IMR-90 (cell line): ENCODE results near the gene WDR91. TPM values are rescaled to one million over a fixed set of nuclear protein-coding genes. Genes with fewer than 3 reads are reported as not detected.

Source experiments
- ATAC-seq: fragments of 200-7000 bp; cut with Tn5 transposase; 2 replicates; pipeline ENCODE4 v1.9.1; 2020; ENCODE audit warnings: low read depth, mild to moderate bottlenecking, moderate library complexity
- BruUV-seq: library from RNA; stranded (reverse); fragments of 400-500 nt; replicated peaks from 2 replicates; lab custom pipeline; 2021; lab: Mats Ljungman, UMichigan
- CTCF ChIA-PET: fragments of 300-600 bp; formaldehyde crosslinking; extraction: SDS; loops from one replicate; lab custom pipeline; 2021; ENCODE audit warnings: antibody characterized with exemption; lab: Yijun Ruan, JAX
- POLR2A ChIA-PET: fragments of 300-600 bp; sonication (Branson Sonifier 250); formaldehyde crosslinking; loops from one replicate; lab custom pipeline; 2022; ENCODE audit warnings: antibody characterized with exemption; ENCODE audit not compliant: unreplicated experiment; lab: Charles Lee
- DNase-seq: peaks from one replicate; pipeline ENCODE4 v3.0.0; 2013
- H2AFZ ChIP-seq: replicated peaks from 2 replicates; pipeline ENCODE3; 2013; ENCODE audit warnings: low read length, mild to moderate bottlenecking; ENCODE audit not compliant: poor library complexity
- H2AK5ac ChIP-seq: 2 replicates; pipeline ENCODE4 v1.6.1; 2013; ENCODE audit warnings: low read depth, low read length, inconsistent platforms
- H2AK9ac ChIP-seq: replicated peaks from 2 replicates; pipeline ENCODE3; 2013; ENCODE audit warnings: mild to moderate bottlenecking, low read depth, low read length, moderate library complexity; ENCODE audit not compliant: poor library complexity
- H2BK120ac ChIP-seq: 2 replicates; pipeline ENCODE4 v1.6.1; 2013; ENCODE audit warnings: low read depth, low read length, inconsistent platforms
- H2BK15ac ChIP-seq: 3 replicates; pipeline ENCODE4 v1.6.1; 2013; ENCODE audit warnings: low read depth, low read length, inconsistent platforms
- H2BK20ac ChIP-seq: 2 replicates; pipeline ENCODE4 v1.6.1; 2013; ENCODE audit warnings: low read depth, mild to moderate bottlenecking, inconsistent platforms, low read length, moderate library complexity
- H2BK5ac ChIP-seq: 2 replicates; pipeline ENCODE4 v1.6.1; 2013; ENCODE audit warnings: mild to moderate bottlenecking, low read depth, low read length, inconsistent platforms; ENCODE audit not compliant: poor library complexity, severe bottlenecking
- H3K14ac ChIP-seq: replicated peaks from 2 replicates; pipeline ENCODE4 v1.6.1; 2013; ENCODE audit warnings: low read depth, low read length, inconsistent platforms
- H3K18ac ChIP-seq: 2 replicates; pipeline ENCODE4 v1.6.1; 2013; ENCODE audit warnings: low read depth, low read length, control low read depth
- H3K23ac ChIP-seq: 2 replicates; pipeline ENCODE4 v1.6.1; 2013; ENCODE audit warnings: low read depth, low read length, inconsistent platforms
- H3K27ac ChIP-seq: 2 replicates; pipeline ENCODE4 v1.5.1; 2013; ENCODE audit warnings: mild to moderate bottlenecking, control low read depth, low read length; ENCODE audit not compliant: insufficient read depth
- H3K27me3 ChIP-seq: 2 replicates; pipeline ENCODE4 v1.6.1; 2013; ENCODE audit warnings: low read length; ENCODE audit not compliant: control insufficient read depth, insufficient read depth
- H3K36me3 ChIP-seq: 2 replicates; pipeline ENCODE4 v1.6.1; 2013; ENCODE audit warnings: low read length, mixed read lengths; ENCODE audit not compliant: control insufficient read depth, insufficient read depth
- H3K4ac ChIP-seq: 2 replicates; pipeline ENCODE4 v1.6.1; 2013; ENCODE audit warnings: low read depth, low read length, inconsistent platforms
- H3K4me1 ChIP-seq: 2 replicates; pipeline ENCODE4 v1.6.1; 2013; ENCODE audit warnings: low read length, mixed read lengths; ENCODE audit not compliant: control insufficient read depth, insufficient read depth
- H3K4me2 ChIP-seq: 2 replicates; pipeline ENCODE4 v1.6.1; 2013; ENCODE audit warnings: low read depth, mild to moderate bottlenecking, control low read depth, low read length, moderate library complexity
- H3K4me3 ChIP-seq: 2 replicates; pipeline ENCODE4 v1.5.1; 2013; ENCODE audit warnings: low read depth, mild to moderate bottlenecking, control low read depth, low read length, moderate library complexity; ENCODE audit not compliant: insufficient read depth
- H3K56ac ChIP-seq: 2 replicates; pipeline ENCODE4 v1.6.1; 2013; ENCODE audit warnings: low read length, inconsistent platforms; ENCODE audit not compliant: insufficient read depth; ENCODE audit errors: extremely low read depth
- H3K79me1 ChIP-seq, 2 experiments: 2 replicates each; pipeline ENCODE4 v1.6.1; 2013; ENCODE audit warnings: low read length in 2 of 2, inconsistent platforms in 1 of 2, low read depth in 1 of 2
- H3K9ac ChIP-seq: 2 replicates; pipeline ENCODE4 v1.6.1; 2013; ENCODE audit warnings: low read depth, low read length, control low read depth
- H3K9me1 ChIP-seq: 2 replicates; pipeline ENCODE4 v1.6.1; 2013; ENCODE audit warnings: low read length, inconsistent platforms; ENCODE audit not compliant: insufficient read depth
- H3K9me3 ChIP-seq: 2 replicates; pipeline ENCODE4 v1.6.1; 2013; ENCODE audit warnings: low read length; ENCODE audit not compliant: control insufficient read depth, insufficient read depth
- H4K20me1 ChIP-seq: 2 replicates; pipeline ENCODE4 v1.6.1; 2013; ENCODE audit warnings: low read length, inconsistent platforms; ENCODE audit not compliant: insufficient read depth
- H4K5ac ChIP-seq: 2 replicates; pipeline ENCODE4 v1.6.1; 2013; ENCODE audit warnings: mild to moderate bottlenecking, low read depth, low read length, control low read depth
- H4K8ac ChIP-seq, 2 experiments: 2 replicates each; pipeline ENCODE4 v1.6.1; 2013; ENCODE audit warnings: low read depth in 2 of 2, low read length in 2 of 2, control low read depth in 1 of 2, inconsistent platforms in 1 of 2
- H4K91ac ChIP-seq: 2 replicates; pipeline ENCODE4 v1.6.1; 2013; ENCODE audit warnings: low read depth, low read length, inconsistent platforms; ENCODE audit not compliant: insufficient read depth
- NFE2L2 ChIP-seq: fragments of 150-350 bp; IDR thresholded peaks from 2 replicates; pipeline ENCODE4 v1.6.1; 2016; ENCODE audit warnings: low read depth, mild to moderate bottlenecking, low read length
- RAD21 ChIP-seq: IDR thresholded peaks from 2 replicates; pipeline ENCODE4 v1.6.1; 2012; ENCODE audit warnings: low read length, improper control_type of control experiment
- WGBS, 2 experiments: methylation state at CpG; one replicate each; pipeline versions ENCODE4 v1.1.5 to v1.1.7; 2013; ENCODE audit warnings: missing lambda C conversion rate in 2 of 2; ENCODE audit not compliant: insufficient read length in 1 of 2; ENCODE audit errors: extremely low coverage in 2 of 2; 5-methylcytosine and 5-hydroxymethylcytosine counted together
- dilution Hi-C: fragments of 300-500 bp; cut with HindIII; formaldehyde crosslinking; loops from one replicate; pipeline ENCODE4 v1.14.3; 2018; ENCODE audit warnings: low sequenced_read_pairs; ENCODE audit not compliant: unreplicated experiment
- in situ Hi-C: fragments of 300-500 bp; cut with MboI; formaldehyde crosslinking; loops from 3 replicates; pipeline ENCODE4 v1.14.3; 2019; ENCODE audit warnings: low sequenced_read_pairs, inconsistent platforms, mixed read lengths
- intact Hi-C: fragments of 100-400 bp; cut with micrococcal nuclease; formaldehyde crosslinking; loops from 2 replicates; pipeline ENCODE4 v1.10.0; 2022
- polyA plus RNA-seq, 3 experiments: library from polyadenylated mRNA; depleted of rRNA; stranded (reverse); fragments of >200 nt; gene quantifications; 2 replicates each; pipeline ENCODE4 v1.2.3, GENCODE V29; 2012; ENCODE audit warnings: low replicate concordance in 1 of 3
- total RNA-seq: library from RNA; depleted of rRNA; stranded (reverse); fragments of >200 nt; gene quantifications from 2 replicates; pipeline ENCODE4 v1.2.3, GENCODE V29; 2012

The WDR91 gene
- total and polyA plus RNA-seq, 2 of the 4 experiments (the other 2 are of a cell fraction) = 5.2 to 10.3 TPM

- H4K20me1 ChIP-seq = no peaks in the 10 kb centered on the region
- H3K79me1 ChIP-seq = no peaks in the 10 kb centered on the region
- H3K4me1 ChIP-seq = peaks cover 10% of the 10 kb centered on the region
- H3K9ac ChIP-seq = peak overlapping the region; percentile 37
- POLR2A ChIA-PET = no interaction called here
- H3K4me2 ChIP-seq = peak overlapping the region; percentile 40
- H2BK120ac ChIP-seq = peak overlapping the region; percentile 92
- H2BK15ac ChIP-seq = peak overlapping the region; percentile 91; the same call in 1 of the 3 replicates
- intact Hi-C loops (no loop called here), dilution Hi-C loops (no loop called here), in situ Hi-C loops (loop anchor here (25.0 kb wide), 1 partner anchor 758 kb away; no protein-coding TSS in a partner anchor)
- no peak overlapping the region for H3K4me3 ChIP-seq
- peak overlapping the region; percentile 73 to 91 for H4K8ac ChIP-seq
- peak; percentile 76 for DNase-seq
- peak overlapping the region; percentile 19; the same call in 1 of the 2 replicates for H3K56ac ChIP-seq
- H2BK20ac ChIP-seq = peak overlapping the region; percentile 66
- CTCF ChIA-PET = interaction anchor here (0.5 to 1.1 kb wide), 2 partner anchors 15 to 123 kb away, joined by 3 read pairs; no protein-coding TSS in a partner anchor
- no peaks in the 10 kb centered on the region for H3K36me3 ChIP-seq
- 0% methylated on average over 1 of the region's 9 CpGs; no CpG with 5 or more reads in 1 of the 2 experiments for WGBS, 2 experiments
- peak; percentile 92 for ATAC-seq
- H3K4ac ChIP-seq = peak overlapping the region; percentile 87
- BruUV-seq = no TSS peak
- H3K18ac ChIP-seq = peak overlapping the region; percentile 47
- no peaks in the 10 kb centered on the region for H3K27me3 ChIP-seq
- peak overlapping the region; percentile 74 for H3K23ac ChIP-seq
- peak overlapping the region; percentile 63 for H4K91ac ChIP-seq
- no peaks in the 10 kb centered on the region for H3K9me3 ChIP-seq
- H2BK5ac ChIP-seq = peak overlapping the region; percentile 68
- peak overlapping the region; percentile 86 for H2AFZ ChIP-seq
- peak overlapping the region; percentile 41; the same call in 1 of the 2 replicates for H2AK5ac ChIP-seq
- peak overlapping the region; percentile 62 for H3K27ac ChIP-seq
- peak overlapping the region; percentile 73 for H2AK9ac ChIP-seq
- peaks cover 8% of the 10 kb centered on the region for H3K9me1 ChIP-seq
- peak overlapping the region; percentile 95 for H3K14ac ChIP-seq
- TF ChIP-seq NFE2L2 (peak; percentile 57; the same call in 1 of the 2 replicates), RAD21 (no peak)
- H4K5ac ChIP-seq = peak overlapping the region; percentile 74
Measured at GRCh38 chr7:135253851-135254771, 42.8 kb upstream of the WDR91 start.
